Measurements from ENCODE around the gene BARX2.
"Not testable (repeated sequence)": the region's sequence is repeated elsewhere in the genome, so short reads cannot be mapped to it uniquely, and the experiment has no call there.

Gene BARX2

GRCh38 chr11:129375751-129376657 is at the start of gene BARX2:
BARX2 (plus strand) TSS chr11:129375848; CDS start chr11:129376036, 188 bp downstream.
- no peak for DNase-seq (ENCODE audit: low read depth)

DNA sequence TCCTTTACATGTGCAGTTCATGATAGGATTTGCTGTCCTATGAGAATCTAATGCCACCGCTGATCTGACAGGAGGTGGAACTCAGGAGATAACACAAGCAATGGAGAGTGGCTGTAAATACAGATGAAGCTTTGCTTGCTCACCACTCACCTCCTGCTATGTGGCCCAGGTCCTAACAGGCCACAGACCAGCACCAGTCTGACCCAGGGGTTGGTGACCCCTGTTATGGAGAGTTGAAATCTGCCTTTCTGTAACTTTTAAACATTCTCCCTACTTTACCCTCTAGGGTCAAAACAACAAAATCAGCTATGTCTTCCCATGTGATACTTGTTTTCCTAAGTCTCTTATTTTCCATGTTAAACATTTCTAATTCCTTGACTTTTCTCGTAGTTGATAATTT is 48.7 kb upstream of the BARX2 start:
- no peak for DNase-seq (ENCODE audit: low read depth)

GRCh38 chr11:129327708-129328107 is 47.9 kb upstream of the BARX2 start:
- DNase-seq (ENCODE audit: low read depth), result not testable (repeated sequence)

- DNase-seq (ENCODE audit: low read depth), result no peak
Measured at GRCh38 chr11:129328756-129329155, 46.9 kb upstream of the BARX2 start.

DNA sequence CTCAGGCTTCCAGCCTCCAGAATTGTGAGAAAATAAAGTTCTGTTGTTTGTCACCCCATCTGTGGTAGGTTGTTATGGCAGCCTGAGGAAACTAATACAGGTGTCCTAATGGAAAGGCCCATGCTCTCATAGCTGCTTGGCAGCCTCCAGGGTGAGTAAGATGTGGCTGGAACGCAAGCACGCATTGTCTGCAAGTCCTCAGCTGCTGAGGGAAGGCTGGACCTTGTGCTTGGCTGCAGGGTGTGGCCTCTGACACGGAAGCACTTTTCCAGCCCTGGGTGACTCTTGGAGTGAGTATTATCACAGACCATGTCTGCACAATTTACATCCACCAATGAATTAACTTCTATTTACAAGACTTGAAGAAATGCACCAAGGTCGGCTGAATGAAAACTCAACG is 44.4 kb upstream of the BARX2 start:
- DNase-seq (ENCODE audit: low read depth), result no peak

DNA sequence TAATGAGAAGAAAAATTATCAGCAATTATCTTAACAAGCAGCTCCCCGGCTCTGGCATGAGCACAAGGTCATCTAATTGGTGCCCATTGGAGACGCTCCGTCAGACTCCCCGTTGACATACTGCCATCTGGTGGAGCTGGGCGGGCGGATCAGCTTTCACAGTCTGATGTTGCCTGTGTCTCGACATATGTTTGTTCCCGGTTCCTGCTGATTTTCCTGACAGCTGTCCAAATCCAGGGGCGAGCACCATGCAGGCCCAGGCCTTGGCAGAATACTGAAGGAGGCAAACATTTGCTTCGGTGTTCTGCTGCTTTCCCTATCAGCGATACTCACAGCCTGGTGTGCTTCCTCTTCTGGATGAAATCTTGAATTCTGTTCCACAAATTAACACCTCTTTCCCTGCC is 43.8 kb upstream of the BARX2 start:
- DNase-seq (ENCODE audit: low read depth), result peak; percentile 53

DNA sequence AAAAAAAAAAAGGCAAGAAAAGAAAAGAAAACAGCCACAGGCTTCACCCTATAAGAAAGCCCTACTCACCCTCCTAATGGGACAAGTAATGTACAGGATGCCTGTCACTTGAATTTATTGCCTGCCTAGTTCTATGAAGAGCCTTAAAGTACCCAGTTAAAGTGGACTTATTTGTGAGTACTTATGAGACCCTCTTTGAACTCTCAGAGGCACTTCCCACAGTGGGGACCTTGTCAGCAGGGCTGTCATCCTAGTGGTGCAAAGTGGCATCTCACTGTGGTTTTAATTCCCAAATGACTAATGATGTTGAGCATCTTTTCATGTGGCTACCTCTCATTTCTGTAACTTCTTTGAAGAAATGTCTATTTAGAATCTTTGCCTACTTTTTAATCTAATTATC is 41.8 kb upstream of the BARX2 start:
- no peak for DNase-seq (ENCODE audit: low read depth)

DNA sequence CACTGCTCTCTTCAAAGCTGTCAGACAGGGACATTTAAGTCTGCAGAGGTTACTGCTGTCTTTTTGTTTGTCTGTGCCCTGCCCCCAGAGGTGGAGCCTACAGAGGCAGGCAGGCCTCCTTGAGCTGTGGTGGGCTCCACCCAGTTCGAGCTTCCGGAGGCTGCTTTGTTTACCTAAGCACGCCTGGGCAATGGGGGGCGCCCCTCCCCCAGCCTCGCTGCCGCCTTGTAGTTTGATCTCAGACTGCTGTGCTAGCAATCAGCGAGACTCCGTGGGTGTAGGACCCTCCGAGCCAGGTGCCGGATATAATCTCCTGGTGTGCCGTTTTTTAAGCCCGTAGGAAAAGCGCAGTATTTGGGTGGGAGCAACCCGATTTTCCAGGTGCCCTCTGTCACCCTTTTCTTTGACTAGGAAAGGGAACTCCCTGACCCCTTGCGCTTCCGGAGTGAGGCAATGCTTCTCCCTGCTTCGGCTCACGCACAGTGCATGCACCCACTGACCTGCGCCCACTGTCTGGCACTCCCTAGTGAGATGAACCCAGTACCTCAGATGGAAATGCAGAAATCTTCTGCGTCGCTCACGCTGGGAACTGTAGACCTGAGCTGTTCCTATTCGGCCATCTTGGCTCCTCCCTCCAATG is 31.2 kb upstream of the BARX2 start:
- peak; percentile 4 for DNase-seq (ENCODE audit: low read depth)

GRCh38 chr11:129346916-129347315 is 28.7 kb upstream of the BARX2 start:
- DNase-seq (ENCODE audit: low read depth), result no peak

- no peak for DNase-seq (ENCODE audit: low read depth)
Measured at GRCh38 chr11:129348813-129349212, 26.8 kb upstream of the BARX2 start.

GRCh38 chr11:129352676-129353075 is 23.0 kb upstream of the BARX2 start:
- no peak for DNase-seq (ENCODE audit: low read depth)

DNA sequence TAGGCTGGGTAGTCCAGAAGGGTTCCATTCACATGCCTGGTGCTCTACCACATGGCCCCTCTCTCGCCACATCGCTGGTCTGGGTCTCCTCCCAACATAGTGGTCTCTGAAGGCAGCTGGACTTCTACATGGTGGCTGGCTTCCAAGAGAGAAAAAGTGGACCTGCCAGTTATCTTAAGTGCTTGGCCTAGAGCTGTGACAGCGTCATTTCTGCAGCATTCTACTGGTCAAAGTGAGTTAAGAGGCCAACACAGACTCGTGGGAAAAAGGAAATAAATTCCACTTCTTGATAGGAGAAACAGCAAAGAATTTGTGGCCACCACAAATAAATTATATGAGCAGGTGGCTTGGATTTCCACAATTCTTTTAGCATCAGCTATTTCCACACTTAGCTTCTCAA is 21.0 kb upstream of the BARX2 start:
- DNase-seq (ENCODE audit: low read depth), result no peak

- DNase-seq (ENCODE audit: low read depth), result no peak
Measured at GRCh38 chr11:129359748-129360147, 15.9 kb upstream of the BARX2 start.

DNA sequence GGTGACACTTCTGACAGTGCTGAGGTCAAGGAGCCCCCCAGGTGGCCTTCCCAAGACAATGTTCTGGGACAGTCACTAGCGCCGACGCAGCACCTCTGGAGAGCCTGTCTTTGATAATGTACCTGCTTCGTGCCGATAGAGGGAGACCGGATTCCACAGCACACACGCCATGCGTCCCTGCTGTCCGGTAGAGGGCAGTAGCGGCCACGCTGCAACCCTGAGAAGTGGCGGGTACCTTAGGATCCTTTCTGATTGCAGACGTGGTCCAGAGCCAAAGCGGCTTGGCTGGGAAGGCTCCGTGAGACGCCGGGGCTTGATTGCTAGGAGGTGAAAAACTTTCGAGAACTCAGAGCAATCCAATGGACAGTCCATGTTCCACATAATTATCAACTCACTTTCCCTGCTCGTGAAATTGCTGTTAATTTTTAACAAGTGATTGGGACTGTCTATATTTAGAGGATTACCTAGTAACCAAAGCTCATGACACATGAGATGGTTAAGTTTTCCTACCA is 11.4 kb upstream of the BARX2 start:
- peak; percentile 65 for DNase-seq (ENCODE audit: low read depth)

GRCh38 chr11:129365816-129366215 is 9.8 kb upstream of the BARX2 start:
- no peak for DNase-seq (ENCODE audit: low read depth)

GRCh38 chr11:129366737-129367597 is 8.7 kb upstream of the BARX2 start:
- DNase-seq (ENCODE audit: low read depth), result no peak

DNA sequence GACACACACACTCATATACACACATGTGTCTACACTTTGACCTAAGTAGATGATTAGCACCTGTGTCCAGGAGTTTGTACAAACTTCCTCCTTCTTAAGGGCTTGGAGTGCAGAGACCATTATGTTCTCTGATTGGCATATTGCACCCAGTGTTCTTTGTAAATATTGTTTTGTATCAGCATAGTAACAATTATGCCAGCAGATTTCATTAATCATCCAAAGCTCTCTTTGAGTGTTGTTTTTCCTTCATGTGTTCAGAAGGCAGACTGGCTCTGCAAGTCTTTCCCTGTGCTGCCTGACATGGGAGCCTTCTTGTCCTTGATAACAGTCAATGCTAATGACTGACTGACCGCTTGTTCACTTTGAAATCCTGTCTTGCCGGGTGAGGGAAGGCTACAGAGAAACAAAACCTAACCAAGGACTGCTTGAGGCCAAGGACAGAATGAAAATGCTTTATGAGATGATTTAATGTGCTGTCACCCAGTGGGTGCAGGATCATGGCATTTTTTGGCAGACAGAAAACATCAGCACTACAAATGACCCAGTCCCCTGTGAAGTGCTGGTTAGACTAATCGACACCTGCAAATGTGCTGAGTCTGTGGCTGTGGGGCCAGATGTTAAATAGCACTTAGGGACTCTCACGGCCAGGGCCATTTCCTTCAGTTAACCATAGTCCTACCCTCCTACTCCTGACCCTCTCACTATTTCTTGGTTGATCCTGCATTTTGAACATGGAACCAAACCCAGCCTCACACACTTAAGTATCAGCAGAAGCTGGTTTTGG is 6.6 kb upstream of the BARX2 start:
- DNase-seq (ENCODE audit: low read depth), result no peak

GRCh38 chr11:129370715-129371114 is 4.9 kb upstream of the BARX2 start:
- DNase-seq (ENCODE audit: low read depth), result no peak

DNA sequence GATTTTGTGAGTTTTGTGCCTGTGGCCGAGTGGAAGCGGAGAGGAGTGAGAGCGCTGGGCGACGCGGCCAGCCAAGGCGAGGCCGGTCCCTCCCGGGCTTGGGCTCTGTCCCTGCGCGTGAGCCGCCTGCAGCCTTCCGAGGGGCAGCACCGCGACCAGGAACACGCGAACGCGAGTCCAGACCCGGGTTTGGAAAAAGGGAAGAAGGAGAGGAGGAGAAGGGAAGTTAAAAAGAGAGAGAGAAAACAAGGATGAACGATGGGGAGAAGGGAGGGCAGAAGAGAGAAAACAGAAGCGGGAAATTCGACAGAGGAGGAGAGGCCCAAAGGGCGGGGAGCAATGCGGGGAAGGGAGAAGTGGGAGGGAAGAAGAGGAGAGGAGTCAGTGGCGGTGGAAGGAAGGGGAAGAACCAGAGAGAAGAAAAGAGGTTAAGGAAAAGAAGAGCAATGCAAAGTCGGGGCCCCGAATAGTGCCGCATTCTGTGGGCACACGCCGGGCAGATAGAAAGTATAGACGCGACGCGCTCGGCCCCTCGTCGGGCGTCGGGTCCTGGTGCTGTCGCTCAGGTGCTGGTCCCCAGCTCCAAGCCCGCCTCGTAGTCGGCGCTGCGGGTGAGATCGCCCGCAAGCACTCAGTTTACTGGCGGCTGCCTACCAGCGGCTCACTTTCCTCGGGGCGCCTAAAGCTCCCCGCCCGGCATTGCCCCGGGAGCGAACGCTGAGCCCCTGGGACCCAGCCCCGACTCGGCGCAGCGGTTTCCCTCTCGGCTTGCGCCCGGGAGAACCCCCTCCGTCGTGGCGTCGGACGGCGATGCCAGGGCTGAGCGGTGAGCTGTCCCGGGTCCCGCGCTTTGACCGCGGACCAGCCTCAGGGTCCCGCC is 2.8 kb upstream of the BARX2 start:
- no peak for DNase-seq (ENCODE audit: low read depth)

DNA sequence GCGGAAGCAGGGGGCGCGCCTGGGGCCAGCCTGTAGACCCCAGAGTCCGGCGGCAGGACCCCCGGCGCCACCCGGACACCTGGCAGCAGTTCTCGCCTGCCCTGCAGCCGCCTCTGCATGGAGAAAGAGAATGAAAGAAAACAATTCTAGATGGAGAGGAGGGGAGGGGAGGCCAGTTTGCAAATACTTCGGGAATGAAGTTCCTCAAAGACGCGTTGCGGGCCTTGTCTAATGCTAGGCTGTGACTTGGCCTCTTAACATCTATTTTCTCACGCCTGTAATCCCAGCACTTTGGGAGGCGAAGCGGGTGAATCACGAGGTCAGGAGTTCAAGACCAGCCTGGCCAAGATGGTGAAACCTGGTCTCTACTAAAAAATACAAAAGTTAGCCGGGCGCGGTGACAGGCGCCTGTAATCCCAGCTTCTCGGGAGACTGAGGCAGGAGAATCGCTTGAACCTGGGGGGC is 2.1 kb upstream of the BARX2 start:
- DNase-seq (ENCODE audit: low read depth), result no peak

Data from activated T-cell treated with anti-CD3 and anti-CD28 coated beads for 1 hour (primary cell).